Heart left ventricle (tissue), 16 donors: ENCODE results near the gene GGNBP2. TPM values are rescaled to one million over a fixed set of nuclear protein-coding genes. Genes with fewer than 3 reads are reported as not detected.

Source experiments
- ATAC-seq, 4 donors: fragments of 200-7000 bp; cut with Tn5 transposase; one replicate each; pipeline ENCODE4 v1.9.1; 2020 to 2022; ENCODE audit warnings: moderate library complexity in 4 of 4, mild to moderate bottlenecking in 3 of 4, moderate number of reproducible peaks in 1 of 4
- DNase-seq, 5 donors: peaks; one replicate each; pipeline ENCODE4 v3.0.0-alpha.2; 2020
- H3K27ac ChIP-seq, 12 donors: fragments of 200-600 bp; sonication (generic) in 4 of 12; one replicate each; pipeline versions ENCODE4 v1.5.0 to v1.8.0; 2016 to 2022; ENCODE audit warnings: mild to moderate bottlenecking in 2 of 12
- H3K27me3 ChIP-seq, 9 donors: fragments of 200-600 bp; sonication (generic) in 2 of 9; one replicate each; pipeline versions ENCODE4 v1.5.1 to v1.8.0; 2016 to 2022; ENCODE audit warnings: mild to moderate bottlenecking in 3 of 9
- H3K36me3 ChIP-seq, 9 donors: fragments of 200-600 bp; sonication (generic) in 2 of 9; one replicate each; pipeline versions ENCODE4 v1.5.0 to v1.8.0; 2018 to 2022; ENCODE audit warnings: mild to moderate bottlenecking in 2 of 9
- H3K4me1 ChIP-seq, 12 donors: fragments of 200-600 bp; sonication (generic) in 4 of 12; one replicate each; pipeline versions ENCODE4 v1.5.0 to v1.8.0; 2016 to 2022; ENCODE audit warnings: mild to moderate bottlenecking in 3 of 12
- H3K4me3 ChIP-seq, 12 donors: fragments of 200-600 bp; sonication (generic) in 4 of 12; one replicate each; pipeline versions ENCODE4 v1.5.0 to v1.8.0; 2017 to 2022; ENCODE audit warnings: mild to moderate bottlenecking in 9 of 12, moderate library complexity in 4 of 12
- H3K9me3 ChIP-seq, 12 donors: fragments of 200-600 bp; sonication (generic) in 4 of 12; one replicate each; pipeline versions ENCODE4 v1.5.0 to v1.8.0; 2016 to 2022; ENCODE audit warnings: mild to moderate bottlenecking in 1 of 12
- CTCF ChIP-seq, 12 donors: fragments of 200-600 bp; sonication (generic) in 4 of 12; IDR thresholded peaks; one replicate each; pipeline versions ENCODE4 v1.5.0 to v1.8.0; 2018 to 2022; ENCODE audit warnings: antibody characterized with exemption in 12 of 12, mild to moderate bottlenecking in 5 of 12
- POLR2A ChIP-seq, 2 donors: fragments of 450-650 bp; IDR thresholded peaks; one replicate each; pipeline ENCODE4 v1.6.1; 2017; ENCODE audit warnings: antibody characterized with exemption in 2 of 2, mild to moderate bottlenecking in 2 of 2, moderate library complexity in 2 of 2
- WGBS, 4 donors: extraction: QIAGEN DNeasy Blood & Tissue Kit in 2 of 4; methylation state at CpG; one replicate each; pipeline versions ENCODE4 v1.1.5 to v1.1.7; 2013 to 2018; 5-methylcytosine and 5-hydroxymethylcytosine counted together
- intact Hi-C, 10 donors: fragments of 100-400 bp; cut with DNase I; formaldehyde crosslinking; loops; one replicate each; pipeline versions ENCODE4 v1.11.1 to v1.14.2; 2022
- polyA plus RNA-seq, 2 donors: library from polyadenylated mRNA; stranded (reverse); fragments of 200-250 nt; gene quantifications; one replicate each; pipeline ENCODE4 v1.2.3, GENCODE V29; 2013
- total RNA-seq, 9 donors: library from RNA; depleted of rRNA in 2 of 9; stranded (reverse); fragments of >200 nt in 2 of 9; fragmentation: NEBNext Ultra II Directional in 3 of 9; extraction: Animal tissue kit (Norgen Biotek cat#: 25700) in 3 of 9; gene quantifications; one replicate each; pipeline versions ENCODE4 v1.1.0 to v1.2.4, GENCODE V29; 2016 to 2023
- donor health status: ischemic (EF 13 %, LVEDD 7.1; RV severe dilation, severe dysfunction).
- donor health status: healthy with polysubstance abuse.
- donor health status: DM: no; HTN: yes; CAD: no.
- donor health status: DM: no; HTN: no; CAD: no.
- donor health status: ischemic (EF 25% LVEDD 6.9; RV normal size, moderate dysfunction).
- donor health status: ischemic (EF 25% LVEDD 5.7; RV mildly dilated, moderate dysfunction).
- donor health status: healthy.
- donor health status: DM: yes; HTN: yes; CAD: no.
- donor health status: ischemic (EF 35%, LVEDD 5.7; RV mildly dilated, moderate dysfunction).
- donor health status: nonischemic (EF 11% LVEDD 7.7; RV severe dilation, severe dysfunction).
- donor health status: DM: yes; HTN: yes; CAD: no.
- donor health status: PGD.
- donor health status: ischemic (EF 29% LVEDD 5.4; RV normal size, mild dysfunction).
- donor health status: nonischemic (EF 23%, LVEDD 6.1; RV moderate dilation, normal function).

Gene GGNBP2
- total and polyA plus RNA-seq, 11 donors, result 27.4 to 62.9 (median 40.5) TPM

- Histone ChIP-seq H3K27me3 (peaks cover 0 to 9% (median 0%) of the 10 kb centered on the region in 9 donors), H3K4me1 (peaks cover 0 to 9% (median 0%) of the 10 kb centered on the region in 12 donors), H3K27ac (no peak overlapping the region), H3K4me3 (no peak overlapping the region), H3K36me3 (no peaks in the 10 kb centered on the region), H3K9me3 (no peaks in the 10 kb centered on the region)
- DNase-seq (no peak), ATAC-seq (no peak)
- TF ChIP-seq POLR2A (IDR thresholded peaks at IDR 0.05), result no peak
- TF ChIP-seq CTCF (IDR thresholded peaks at IDR 0.05), result no peak
- 78 to 85% (median 83%) methylated on average over 7 of the region's 7 CpGs for WGBS, 4 donors
- intact Hi-C loops, result loop anchor here in 8 of 10 donors (5.0 to 10.0 kb wide), 5 partner anchors 600 to 750 kb away; partner anchors contain the start of gene C17orf78 (in 3 of the 8)
These were observed 80.5 kb downstream of the GGNBP2 start for GRCh38 chr17:36625188-36625587.

DNA sequence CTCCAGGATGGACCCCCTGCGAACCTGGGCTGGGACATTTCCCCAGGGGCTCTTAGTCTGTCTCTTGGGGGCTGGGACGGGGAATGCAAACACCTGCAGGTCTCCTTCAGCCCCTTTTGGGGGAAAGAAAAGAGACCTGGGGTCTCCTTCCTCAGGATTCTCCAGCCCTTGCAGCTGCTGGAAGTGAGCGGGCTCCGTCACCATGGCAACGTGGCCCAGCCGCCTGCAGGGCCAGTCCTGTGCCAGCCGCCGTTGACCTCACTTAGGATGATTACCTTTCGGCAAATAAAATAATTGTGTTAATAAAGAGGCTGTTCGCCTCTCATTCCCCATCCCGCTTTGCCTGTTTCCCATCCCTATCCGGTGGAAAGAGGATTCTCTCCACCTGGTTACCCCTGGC lies 82.4 kb downstream of the GGNBP2 start:
- DNase-seq (no peak), ATAC-seq (no peak)
- H3K27ac ChIP-seq, result no peak overlapping the region
- H3K36me3 ChIP-seq, result no peaks in the 10 kb centered on the region
- H3K4me3 ChIP-seq, result no peak overlapping the region
- TF ChIP-seq CTCF (IDR thresholded peaks at IDR 0.05), result no peak
- no peak for TF ChIP-seq POLR2A (IDR thresholded peaks at IDR 0.05)
- intact Hi-C loops, result loop anchor here in 8 of 10 donors (5.0 to 10.0 kb wide), 5 partner anchors 598 to 748 kb away; partner anchors contain the start of gene C17orf78 (in 3 of the 8)
- no peaks in the 10 kb centered on the region for H3K9me3 ChIP-seq
- WGBS, 4 donors, result 71 to 78% (median 74%) methylated on average over 12 of the region's 12 CpGs
- H3K4me1 ChIP-seq, result peaks cover 0 to 9% (median 0%) of the 10 kb centered on the region in 12 donors
- peaks cover 0 to 9% (median 0%) of the 10 kb centered on the region in 9 donors for H3K27me3 ChIP-seq

- whole genome bisulfite sequencing, 4 donors, result 95 to 100% (median 96%) methylated on average over 2 of the region's 2 CpGs
- peaks cover 0 to 12% (median 0%) of the 10 kb centered on the region in 12 donors for H3K4me1 ChIP-seq
- H3K27me3 ChIP-seq, result peaks cover 0 to 9% (median 0%) of the 10 kb centered on the region in 9 donors
- H3K4me3 ChIP-seq, result no peak overlapping the region
- TF ChIP-seq CTCF (IDR thresholded peaks at IDR 0.05), result no peak
- TF ChIP-seq POLR2A (IDR thresholded peaks at IDR 0.05), result no peak
- no peaks in the 10 kb centered on the region for H3K36me3 ChIP-seq
- H3K9me3 ChIP-seq, result no peaks in the 10 kb centered on the region
- no peak for ATAC-seq
- DNase-seq, result no peak
- intact Hi-C loops, result loop anchor here in 9 of 10 donors (2.0 to 10.0 kb wide), 7 partner anchors 418 to 746 kb away; partner anchors contain the start of gene C17orf78 (in 3 of the 9)
- no peak overlapping the region for H3K27ac ChIP-seq
These were observed 83.9 kb downstream of the GGNBP2 start for GRCh38 chr17:36628576-36628975.

DNA sequence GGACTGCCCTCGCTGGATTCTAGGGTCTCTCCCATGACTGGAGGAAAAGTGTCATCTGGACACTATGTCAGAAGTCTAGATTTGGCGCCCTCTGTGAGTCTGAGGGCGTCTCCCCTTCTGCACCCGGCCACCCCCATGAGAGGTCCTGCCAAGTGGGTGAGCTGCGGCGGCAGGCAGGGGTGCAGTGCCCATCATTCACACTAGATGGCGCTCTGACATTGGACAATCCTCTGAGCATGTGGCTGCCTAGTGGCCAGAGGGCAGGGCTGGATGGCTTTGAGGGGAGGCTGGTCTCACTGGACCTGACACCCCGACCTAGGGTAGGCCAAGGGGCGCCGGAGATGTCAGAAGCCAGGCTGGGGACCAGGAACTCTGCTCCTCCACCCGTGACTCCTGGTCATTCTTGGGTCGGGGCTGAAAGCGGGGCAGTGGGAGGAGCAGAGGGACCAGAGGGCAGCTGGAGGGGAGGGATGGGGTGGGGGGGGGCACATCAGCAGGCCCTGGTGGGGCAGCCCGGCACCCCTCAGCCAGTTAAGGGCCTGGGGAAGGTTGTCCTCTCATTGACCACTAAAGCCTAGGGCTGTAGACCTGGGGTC lies 84.6 kb downstream of the GGNBP2 start:
- H3K4me1 ChIP-seq, result peaks cover 0 to 12% (median 0%) of the 10 kb centered on the region in 12 donors
- peaks cover 0 to 10% (median 4%) of the 10 kb centered on the region in 9 donors for H3K27me3 ChIP-seq
- no peaks in the 10 kb centered on the region for H3K9me3 ChIP-seq
- ATAC-seq (peak; percentile 60 to 92 (median 88)), DNase-seq (peak; percentile 65 to 87 (median 69))
- H3K36me3 ChIP-seq, result no peaks in the 10 kb centered on the region
- TF ChIP-seq POLR2A (IDR thresholded peaks at IDR 0.05), result no peak
- peak; percentile 93 to 99 (median 98) for TF ChIP-seq CTCF (IDR thresholded peaks at IDR 0.05)
- H3K4me3 ChIP-seq, result no peak overlapping the region
- intact Hi-C loops, result loop anchor here in 9 of 10 donors (1.0 to 10.0 kb wide), 8 partner anchors 417 to 745 kb away; partner anchors contain the start of gene C17orf78 (in 3 of the 9)
- 18 to 32% (median 22%) methylated on average over 7 to 14 of the region's 14 CpGs for WGBS, 4 donors
- H3K27ac ChIP-seq, result no peak overlapping the region
